Panc1 (cell line): ENCODE results near the gene ZMYND10. TPM values are rescaled to one million over a fixed set of nuclear protein-coding genes. Genes with fewer than 3 reads are reported as not detected.

Source experiments
- ATAC-seq: fragments of 200-7000 bp; cut with Tn5 transposase; 2 replicates; pipeline ENCODE4 v1.9.1; 2020; ENCODE audit warnings: mild to moderate bottlenecking, moderate library complexity
- BruUV-seq: library from RNA; stranded (reverse); fragments of 400-500 nt; replicated peaks from 2 replicates; lab custom pipeline; 2021; lab: Mats Ljungman, UMichigan
- CTCF ChIA-PET: fragments of 300-600 bp; sonication (Branson Sonifier 250); formaldehyde crosslinking; loops from one replicate; lab custom pipeline; 2022; ENCODE audit warnings: antibody characterized with exemption; lab: Charles Lee
- POLR2A ChIA-PET: fragments of 300-600 bp; sonication (Branson Sonifier 250); formaldehyde crosslinking; loops from one replicate; lab custom pipeline; 2022; ENCODE audit warnings: antibody characterized with exemption; lab: Charles Lee
- DNase-seq: peaks from one replicate; pipeline ENCODE4 v3.0.0-alpha.2; 2010; ENCODE audit warnings: low read depth, low spot score
- H3K27ac ChIP-seq: 2 replicates; pipeline ENCODE4 v1.5.1; 2011; ENCODE audit warnings: mild to moderate bottlenecking, low read length, inconsistent platforms
- H3K27me3 ChIP-seq: fragments of 200-500 bp; sonication (Bioruptor generic); 2 replicates; pipeline ENCODE4 v1.6.0; 2014; ENCODE audit warnings: low read length, inconsistent platforms; ENCODE audit not compliant: control insufficient read depth, insufficient read depth
- H3K36me3 ChIP-seq: fragments of 200-500 bp; sonication (Bioruptor generic); 2 replicates; pipeline ENCODE4 v1.5.1; 2014; ENCODE audit warnings: inconsistent platforms, mild to moderate bottlenecking, low read length, moderate library complexity; ENCODE audit not compliant: control insufficient read depth, insufficient read depth
- H3K4me1 ChIP-seq: 2 replicates; pipeline ENCODE4 v1.5.1; 2011; ENCODE audit warnings: inconsistent platforms, mild to moderate bottlenecking, low read length, moderate library complexity; ENCODE audit not compliant: control insufficient read depth, insufficient read depth
- H3K4me3 ChIP-seq, 2 experiments: 2 replicates each; pipeline ENCODE4 v1.5.1; 2011 to 2012; ENCODE audit warnings: low read depth in 2 of 2, low read length in 2 of 2, mild to moderate bottlenecking in 2 of 2, inconsistent platforms in 1 of 2, moderate library complexity in 1 of 2
- H3K9me3 ChIP-seq: fragments of 200-500 bp; sonication (Bioruptor generic); 2 replicates; pipeline ENCODE4 v1.5.1; 2014; ENCODE audit warnings: low read depth, mild to moderate bottlenecking, inconsistent platforms, low read length, moderate library complexity; ENCODE audit not compliant: control insufficient read depth, insufficient read depth
- POLR2AphosphoS5 ChIP-seq: IDR thresholded peaks from 2 replicates; pipeline ENCODE4 v1.6.1; 2012; ENCODE audit warnings: mild to moderate bottlenecking, low read depth, low read length, moderate library complexity
- SIN3A ChIP-seq: IDR thresholded peaks from 2 replicates; pipeline ENCODE4 v1.6.1; 2012; ENCODE audit warnings: low read depth, mild to moderate bottlenecking, low read length, moderate library complexity, borderline replicate concordance; ENCODE audit not compliant: insufficient read depth
- TCF7L2 ChIP-seq: IDR thresholded peaks from 2 replicates; pipeline ENCODE4 v1.6.1; 2011; ENCODE audit warnings: mild to moderate bottlenecking, low read depth, low read length, inconsistent platforms
- in situ Hi-C: cut with HindIII; loops from 2 replicates; pipeline ENCODE4 v1.10.0; 2016; ENCODE audit warnings: low sequenced_read_pairs, low pct_unique_long_range_greater_than_20kb
- intact Hi-C: fragments of 100-400 bp; cut with micrococcal nuclease; formaldehyde crosslinking; loops from one replicate; pipeline ENCODE4 v1.10.0; 2022; ENCODE audit not compliant: unreplicated experiment
- total RNA-seq: library from RNA; stranded (reverse); gene quantifications from one replicate; pipeline ENCODE4 v1.2.1, GENCODE V29; 2021; ENCODE audit not compliant: unreplicated experiment
- TF ChIP-seq, protein P1 (sequence below): fragments of 450-650 bp; IDR thresholded peaks from 2 replicates; pipeline ENCODE4 v1.5.1; 2017; ENCODE audit warnings: mild to moderate bottlenecking
- TF ChIP-seq, protein P2 (sequence below), 2 experiments: IDR thresholded peaks; 2 replicates each; pipeline ENCODE4 v1.6.1; 2011 to 2012; ENCODE audit warnings: low read depth in 2 of 2, control low read depth in 1 of 2, low read length in 1 of 2, mild to moderate bottlenecking in 1 of 2, moderate library complexity in 1 of 2; ENCODE audit not compliant: insufficient read depth in 1 of 2

ZMYND10 gene
- total RNA-seq, 1 experiment from 2014 or later = 3.6 TPM

DNA sequence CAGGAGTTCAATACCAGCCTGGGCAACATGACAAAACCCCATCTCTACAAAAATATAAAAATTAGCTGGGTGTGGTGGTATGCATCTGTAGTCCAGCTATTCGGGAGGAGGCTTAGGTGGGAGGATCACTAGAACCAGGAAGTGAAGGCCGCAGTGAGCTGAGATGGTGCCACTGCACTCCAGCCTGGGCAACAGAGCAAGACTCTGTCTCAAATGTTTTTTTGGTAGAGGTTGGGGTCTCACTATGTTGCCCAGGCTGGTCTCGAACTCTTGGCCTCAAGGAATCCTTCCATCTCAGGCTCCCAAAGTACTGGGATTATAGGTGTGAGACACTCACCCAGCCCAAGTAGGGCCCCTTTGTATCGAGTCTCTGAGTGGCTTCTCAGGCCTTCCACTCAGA lies 51.4 kb downstream of the ZMYND10 start:
- intact Hi-C loops = no loop called here
- BruUV-seq = no TSS peak
- no peak overlapping the region for H3K27ac ChIP-seq
- ChIA-PET CTCF (interaction anchor here (0.6 kb wide), 1 partner anchor 27 kb away, joined by 3 read pairs; no protein-coding TSS in a partner anchor), POLR2A (no interaction called here)
- H3K4me3 ChIP-seq = no peak overlapping the region
- in situ Hi-C loops = no loop called here
- peaks cover 13% of the 10 kb centered on the region for H3K4me1 ChIP-seq
- no peak for DNase-seq
- no peaks in the 10 kb centered on the region for H3K27me3 ChIP-seq
- TF ChIP-seq, protein P1, sequence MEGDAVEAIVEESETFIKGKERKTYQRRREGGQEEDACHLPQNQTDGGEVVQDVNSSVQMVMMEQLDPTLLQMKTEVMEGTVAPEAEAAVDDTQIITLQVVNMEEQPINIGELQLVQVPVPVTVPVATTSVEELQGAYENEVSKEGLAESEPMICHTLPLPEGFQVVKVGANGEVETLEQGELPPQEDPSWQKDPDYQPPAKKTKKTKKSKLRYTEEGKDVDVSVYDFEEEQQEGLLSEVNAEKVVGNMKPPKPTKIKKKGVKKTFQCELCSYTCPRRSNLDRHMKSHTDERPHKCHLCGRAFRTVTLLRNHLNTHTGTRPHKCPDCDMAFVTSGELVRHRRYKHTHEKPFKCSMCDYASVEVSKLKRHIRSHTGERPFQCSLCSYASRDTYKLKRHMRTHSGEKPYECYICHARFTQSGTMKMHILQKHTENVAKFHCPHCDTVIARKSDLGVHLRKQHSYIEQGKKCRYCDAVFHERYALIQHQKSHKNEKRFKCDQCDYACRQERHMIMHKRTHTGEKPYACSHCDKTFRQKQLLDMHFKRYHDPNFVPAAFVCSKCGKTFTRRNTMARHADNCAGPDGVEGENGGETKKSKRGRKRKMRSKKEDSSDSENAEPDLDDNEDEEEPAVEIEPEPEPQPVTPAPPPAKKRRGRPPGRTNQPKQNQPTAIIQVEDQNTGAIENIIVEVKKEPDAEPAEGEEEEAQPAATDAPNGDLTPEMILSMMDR = no peak
- TF ChIP-seq SIN3A = no peak
- TF ChIP-seq, protein P2, sequence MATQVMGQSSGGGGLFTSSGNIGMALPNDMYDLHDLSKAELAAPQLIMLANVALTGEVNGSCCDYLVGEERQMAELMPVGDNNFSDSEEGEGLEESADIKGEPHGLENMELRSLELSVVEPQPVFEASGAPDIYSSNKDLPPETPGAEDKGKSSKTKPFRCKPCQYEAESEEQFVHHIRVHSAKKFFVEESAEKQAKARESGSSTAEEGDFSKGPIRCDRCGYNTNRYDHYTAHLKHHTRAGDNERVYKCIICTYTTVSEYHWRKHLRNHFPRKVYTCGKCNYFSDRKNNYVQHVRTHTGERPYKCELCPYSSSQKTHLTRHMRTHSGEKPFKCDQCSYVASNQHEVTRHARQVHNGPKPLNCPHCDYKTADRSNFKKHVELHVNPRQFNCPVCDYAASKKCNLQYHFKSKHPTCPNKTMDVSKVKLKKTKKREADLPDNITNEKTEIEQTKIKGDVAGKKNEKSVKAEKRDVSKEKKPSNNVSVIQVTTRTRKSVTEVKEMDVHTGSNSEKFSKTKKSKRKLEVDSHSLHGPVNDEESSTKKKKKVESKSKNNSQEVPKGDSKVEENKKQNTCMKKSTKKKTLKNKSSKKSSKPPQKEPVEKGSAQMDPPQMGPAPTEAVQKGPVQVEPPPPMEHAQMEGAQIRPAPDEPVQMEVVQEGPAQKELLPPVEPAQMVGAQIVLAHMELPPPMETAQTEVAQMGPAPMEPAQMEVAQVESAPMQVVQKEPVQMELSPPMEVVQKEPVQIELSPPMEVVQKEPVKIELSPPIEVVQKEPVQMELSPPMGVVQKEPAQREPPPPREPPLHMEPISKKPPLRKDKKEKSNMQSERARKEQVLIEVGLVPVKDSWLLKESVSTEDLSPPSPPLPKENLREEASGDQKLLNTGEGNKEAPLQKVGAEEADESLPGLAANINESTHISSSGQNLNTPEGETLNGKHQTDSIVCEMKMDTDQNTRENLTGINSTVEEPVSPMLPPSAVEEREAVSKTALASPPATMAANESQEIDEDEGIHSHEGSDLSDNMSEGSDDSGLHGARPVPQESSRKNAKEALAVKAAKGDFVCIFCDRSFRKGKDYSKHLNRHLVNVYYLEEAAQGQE (IDR thresholded peaks at IDR 0.05; ENCODE audit: insufficient read depth in 1 of 2, low read depth in 2 of 2, low read length in 1 of 2) = no peak
- TF ChIP-seq POLR2AphosphoS5 = no peak
- no peak for TF ChIP-seq TCF7L2
- no peak for ATAC-seq
- H3K36me3 ChIP-seq = no peaks in the 10 kb centered on the region
- H3K9me3 ChIP-seq = no peaks in the 10 kb centered on the region

DNA sequence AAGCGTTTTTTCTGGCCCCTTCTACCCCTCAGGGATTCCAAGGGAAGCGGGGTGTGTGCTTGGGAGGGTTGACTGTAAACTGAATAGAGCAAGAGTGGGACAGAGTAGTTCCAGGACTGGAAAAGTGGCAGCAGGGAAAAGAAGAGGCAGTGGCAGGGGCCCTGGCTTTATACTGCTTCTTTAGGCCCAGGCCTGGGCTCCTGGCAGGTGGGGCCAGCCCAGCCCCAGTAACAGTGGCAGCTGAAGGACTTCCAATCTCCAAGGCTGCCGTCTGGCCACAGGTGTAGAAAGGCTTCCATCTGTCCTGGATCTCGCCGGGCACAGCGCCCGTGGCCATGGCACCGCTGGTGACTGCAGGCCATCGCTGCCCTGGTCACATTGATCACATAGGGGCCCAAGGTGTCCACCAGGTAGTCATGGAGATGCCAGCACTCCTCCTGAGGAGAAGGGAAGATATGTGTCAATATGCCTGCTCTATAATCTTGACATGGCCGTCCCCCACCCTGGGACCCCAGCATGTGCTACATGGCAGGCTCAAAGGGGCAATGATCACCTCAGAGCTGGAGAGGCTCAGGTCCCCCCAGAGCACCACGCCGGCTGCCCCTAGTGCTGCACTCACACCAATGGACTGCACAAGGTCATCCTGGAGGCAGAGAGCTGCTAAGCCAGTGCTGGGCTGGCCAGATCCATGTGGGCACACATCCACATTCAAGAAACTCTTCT lies 52.3 kb downstream of the ZMYND10 start:
- POLR2A ChIA-PET = no interaction called here
- Histone ChIP-seq H3K27me3 (no peaks in the 10 kb centered on the region), H3K27ac (peak overlapping the region; percentile 89), H3K9me3 (no peaks in the 10 kb centered on the region), H3K4me3 (peak overlapping the region; percentile 57 to 89), H3K36me3 (no peaks in the 10 kb centered on the region), H3K4me1 (peaks cover 10% of the 10 kb centered on the region)
- no TSS peak for BruUV-seq
- intact Hi-C loops (no loop called here), in situ Hi-C loops (no loop called here)
- DNase-seq = no peak
- CTCF ChIA-PET = interaction anchor here (0.6 to 0.7 kb wide), 2 partner anchors 28 to 67 kb away, joined by 3 read pairs; no protein-coding TSS in a partner anchor
- no peak for TF ChIP-seq SIN3A
- TF ChIP-seq POLR2AphosphoS5 = no peak
- TF ChIP-seq, protein P1 = no peak
- no peak for TF ChIP-seq TCF7L2
- TF ChIP-seq, protein P2 (IDR thresholded peaks at IDR 0.05; ENCODE audit: insufficient read depth in 1 of 2, low read depth in 2 of 2, low read length in 1 of 2) = no peak
- ATAC-seq = no peak
